Testis (tissue), 3 donors: Measurements from ENCODE around the gene CSTB. TPM values are rescaled to one million over a fixed set of nuclear protein-coding genes. Genes with fewer than 3 reads are reported as not detected.

ENCODE experiments used
- DNase-seq: peaks from one replicate; pipeline ENCODE4 v3.0.0-alpha.2; 2019
- H3K27ac ChIP-seq, 2 donors: fragments of 200-600 bp; sonication (generic); one replicate each; pipeline ENCODE4 v1.5.1; 2019
- H3K27me3 ChIP-seq: fragments of 200-600 bp; sonication (generic); one replicate; pipeline ENCODE4 v1.5.1; 2019
- H3K36me3 ChIP-seq: fragments of 200-600 bp; sonication (generic); one replicate; pipeline ENCODE4 v1.5.1; 2017; ENCODE audit warnings: low read depth; ENCODE audit errors: missing control alignments
- H3K4me1 ChIP-seq: fragments of 200-600 bp; sonication (generic); one replicate; pipeline ENCODE4 v1.5.1; 2019
- H3K4me3 ChIP-seq, 2 donors: fragments of 200-600 bp; sonication (generic); one replicate each; pipeline ENCODE4 v1.5.1; 2017 to 2019
- H3K9me3 ChIP-seq: fragments of 200-600 bp; sonication (generic); one replicate; pipeline ENCODE4 v1.5.1; 2017
- POLR2A ChIP-seq: fragments of 450-650 bp; IDR thresholded peaks from one replicate; pipeline ENCODE4 v1.6.1; 2017; ENCODE audit warnings: antibody characterized with exemption, mild to moderate bottlenecking, moderate library complexity
- WGBS, 2 donors: methylation state at CpG; one replicate each; pipeline ENCODE4 v1.1.5; 2018; 5-methylcytosine and 5-hydroxymethylcytosine counted together
- intact Hi-C: fragments of 100-400 bp; cut with DNase I; formaldehyde crosslinking; loops from one replicate; pipeline ENCODE4 v1.15.1; 2023; ENCODE audit warnings: low total_unique reads
- polyA plus RNA-seq: library from polyadenylated mRNA; stranded (reverse); fragments of 350-450 nt; fragmentation: Illumina TruSeq; extraction: RNeasy Lipid Tissue Mini Kit (QIAGEN cat#74804); gene quantifications from one replicate; pipeline ENCODE4 v1.2.3, GENCODE V29; 2014; ENCODE audit warnings: low read depth, low replicate concordance; ENCODE audit not compliant: insufficient read depth
- total RNA-seq, 2 donors: library from RNA; depleted of rRNA; stranded (reverse); fragments of >200 nt; gene quantifications; one replicate each; pipeline ENCODE4 v1.2.3, GENCODE V29; 2016
- TF ChIP-seq, protein P1 (sequence below), 3 experiments: fragments of 450-650 bp in 2 of 3; fragments of 200-600 bp in 1 of 3; sonication (generic) in 1 of 3; IDR thresholded peaks; one replicate each; pipeline ENCODE4 v1.5.1; 2016 to 2019; ENCODE audit warnings: antibody characterized with exemption in 3 of 3, mild to moderate bottlenecking in 2 of 3, moderate library complexity in 1 of 3

CSTB gene
- total and polyA plus RNA-seq, 3 donors from 2014 or later, result 23.9 to 49.5 (median 31.0) TPM

DNA sequence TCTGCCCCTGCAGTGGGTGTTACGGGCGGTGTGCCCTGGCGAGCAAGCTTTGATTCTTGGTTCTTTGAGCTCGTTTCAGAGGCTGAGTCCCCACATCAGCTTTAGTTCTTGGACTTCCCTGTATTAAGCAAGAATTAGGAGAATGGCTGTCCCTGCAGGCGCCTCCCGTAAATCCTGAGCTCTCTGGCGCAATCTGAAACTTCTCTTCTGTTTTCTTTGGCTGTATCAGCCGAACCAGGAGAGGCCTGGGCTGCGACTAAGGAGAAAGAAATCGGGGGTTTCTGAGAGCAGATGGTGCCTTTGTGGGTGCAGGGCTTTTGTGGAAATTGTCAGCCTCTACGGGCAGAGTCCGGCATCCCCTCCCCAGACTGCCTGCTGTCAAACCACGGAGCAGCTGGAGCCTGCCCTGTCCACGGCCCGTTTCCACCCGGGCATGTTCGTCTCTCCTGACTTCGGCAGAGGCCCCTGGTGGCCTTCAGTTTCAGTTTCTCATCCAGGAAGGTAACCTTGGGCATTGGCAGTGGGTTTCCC, 17.9 kb downstream of the CSTB start:
- Histone ChIP-seq H3K27me3 (no peaks in the 10 kb centered on the region), H3K4me1 (peaks cover 31% of the 10 kb centered on the region), H3K27ac (peak overlapping the region; percentile 64 to 74), H3K4me3 (no peak overlapping the region), H3K9me3 (no peaks in the 10 kb centered on the region), H3K36me3 (no peaks in the 10 kb centered on the region)
- intact Hi-C loops, result no loop called here
- TF ChIP-seq, protein P1, sequence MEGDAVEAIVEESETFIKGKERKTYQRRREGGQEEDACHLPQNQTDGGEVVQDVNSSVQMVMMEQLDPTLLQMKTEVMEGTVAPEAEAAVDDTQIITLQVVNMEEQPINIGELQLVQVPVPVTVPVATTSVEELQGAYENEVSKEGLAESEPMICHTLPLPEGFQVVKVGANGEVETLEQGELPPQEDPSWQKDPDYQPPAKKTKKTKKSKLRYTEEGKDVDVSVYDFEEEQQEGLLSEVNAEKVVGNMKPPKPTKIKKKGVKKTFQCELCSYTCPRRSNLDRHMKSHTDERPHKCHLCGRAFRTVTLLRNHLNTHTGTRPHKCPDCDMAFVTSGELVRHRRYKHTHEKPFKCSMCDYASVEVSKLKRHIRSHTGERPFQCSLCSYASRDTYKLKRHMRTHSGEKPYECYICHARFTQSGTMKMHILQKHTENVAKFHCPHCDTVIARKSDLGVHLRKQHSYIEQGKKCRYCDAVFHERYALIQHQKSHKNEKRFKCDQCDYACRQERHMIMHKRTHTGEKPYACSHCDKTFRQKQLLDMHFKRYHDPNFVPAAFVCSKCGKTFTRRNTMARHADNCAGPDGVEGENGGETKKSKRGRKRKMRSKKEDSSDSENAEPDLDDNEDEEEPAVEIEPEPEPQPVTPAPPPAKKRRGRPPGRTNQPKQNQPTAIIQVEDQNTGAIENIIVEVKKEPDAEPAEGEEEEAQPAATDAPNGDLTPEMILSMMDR (IDR thresholded peaks at IDR 0.05), result no peak
- no peak for TF ChIP-seq POLR2A
- 36 to 48% methylated on average over 18 of the region's 18 CpGs for WGBS, 2 donors
- peak; percentile 60 for DNase-seq

GRCh38 chr21:43757601-43758000, 18.5 kb downstream of the CSTB start:
- H3K4me1 ChIP-seq, result peaks cover 31% of the 10 kb centered on the region
- H3K27ac ChIP-seq, result peak overlapping the region; percentile 26 to 74
- H3K27me3 ChIP-seq, result no peaks in the 10 kb centered on the region
- H3K36me3 ChIP-seq, result no peaks in the 10 kb centered on the region
- no peak for DNase-seq
- TF ChIP-seq, protein P1 (IDR thresholded peaks at IDR 0.05), result no peak
- no peak for TF ChIP-seq POLR2A
- H3K4me3 ChIP-seq, result no peak overlapping the region
- 70 to 84% methylated on average over 2 to 16 of the region's 16 CpGs for WGBS, 2 donors
- H3K9me3 ChIP-seq, result no peaks in the 10 kb centered on the region
- intact Hi-C loops, result no loop called here

DNA sequence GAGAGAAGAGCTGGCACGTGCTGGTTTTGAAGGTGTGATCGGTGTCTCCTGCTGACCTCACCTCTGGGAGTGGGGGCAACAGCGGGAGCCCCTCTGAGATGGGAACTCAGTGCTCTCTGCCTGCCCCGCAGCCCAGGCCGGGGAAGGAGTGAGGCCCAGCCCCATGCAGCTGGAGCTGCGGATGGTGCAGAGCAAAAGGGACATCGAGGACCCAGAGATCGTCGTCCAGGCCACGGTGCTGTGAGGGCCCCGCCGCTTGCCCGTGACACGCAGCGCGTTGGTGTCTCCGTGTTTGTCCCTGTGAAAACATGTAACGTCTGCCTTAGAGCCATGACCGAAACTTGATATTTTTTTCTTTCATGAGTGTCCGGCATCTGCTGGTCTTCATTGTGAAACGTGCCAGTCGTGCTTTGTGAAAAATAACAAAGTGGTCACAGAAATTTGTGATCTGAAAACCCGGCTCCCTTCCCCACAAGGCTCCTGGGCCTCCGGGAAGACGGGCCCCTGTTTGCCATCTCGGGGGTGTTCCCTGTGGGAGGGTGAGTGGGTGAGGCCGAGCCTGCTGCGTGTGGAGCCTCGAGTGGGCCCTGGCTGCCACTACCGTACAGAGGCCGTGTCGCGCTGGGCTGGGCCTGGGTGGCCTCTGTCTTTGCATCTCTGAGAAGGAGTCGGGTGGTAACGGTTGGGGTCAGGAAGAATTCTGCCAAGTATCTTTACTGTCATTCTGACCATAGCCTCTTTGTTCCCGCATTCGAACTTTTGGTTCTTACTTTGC, 20.1 kb downstream of the CSTB start:
- no peaks in the 10 kb centered on the region for H3K9me3 ChIP-seq
- H3K4me3 ChIP-seq, result no peak overlapping the region
- H3K27me3 ChIP-seq, result no peaks in the 10 kb centered on the region
- H3K36me3 ChIP-seq, result no peaks in the 10 kb centered on the region
- no peak for DNase-seq
- TF ChIP-seq POLR2A, result no peak
- TF ChIP-seq, protein P1 (IDR thresholded peaks at IDR 0.05), result no peak
- H3K27ac ChIP-seq, result peak overlapping the region in 1 of 2 donors; percentile 23
- WGBS, 2 donors, result 75 to 86% methylated on average over 34 to 37 of the region's 37 CpGs
- intact Hi-C loops, result no loop called here
- peaks cover 31% of the 10 kb centered on the region for H3K4me1 ChIP-seq

DNA sequence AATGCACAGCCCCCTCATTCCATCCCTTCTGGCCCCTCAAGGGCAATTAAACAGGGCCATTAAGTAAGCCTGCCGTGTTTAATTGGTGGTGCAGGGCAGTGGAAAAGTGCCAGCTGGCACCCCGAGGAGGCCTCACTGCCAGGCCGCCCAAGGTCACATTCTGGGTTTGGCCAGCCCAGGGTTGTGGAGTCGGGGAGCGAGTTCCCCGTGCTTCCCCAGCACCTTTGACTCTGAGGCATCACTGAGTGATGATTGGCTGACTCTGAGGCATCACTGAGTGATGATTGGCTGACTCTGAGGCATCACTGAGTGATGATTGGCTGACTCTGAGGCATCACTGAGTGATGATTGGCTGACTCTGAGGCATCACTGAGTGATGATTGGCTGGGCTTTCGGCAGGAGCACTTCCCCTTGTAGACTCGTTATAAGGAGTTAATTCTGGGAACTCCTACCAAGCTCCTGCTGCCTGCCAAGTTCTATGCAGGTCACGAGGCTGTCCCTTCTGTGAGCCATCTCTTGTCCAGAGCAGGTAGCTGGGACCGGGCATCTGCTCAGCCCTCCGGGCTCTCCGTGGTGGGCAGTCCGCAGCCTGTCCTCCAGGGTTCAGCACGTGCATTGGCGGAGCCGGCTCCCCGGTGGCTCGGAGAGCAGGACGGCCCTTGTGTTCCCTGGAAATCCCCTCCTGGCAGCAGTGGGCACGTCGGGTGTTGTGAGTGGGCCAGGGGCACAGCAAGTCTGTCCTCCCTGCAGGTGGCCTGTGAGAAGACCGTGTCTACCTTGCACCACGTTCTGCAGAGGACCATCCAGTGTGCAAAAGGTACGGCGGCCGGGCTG, 20.9 kb downstream of the CSTB start:
- DNase-seq, result peak; percentile 75
- Histone ChIP-seq H3K9me3 (no peaks in the 10 kb centered on the region), H3K36me3 (no peaks in the 10 kb centered on the region), H3K4me3 (no peak overlapping the region), H3K4me1 (peaks cover 31% of the 10 kb centered on the region), H3K27me3 (no peaks in the 10 kb centered on the region), H3K27ac (no peak overlapping the region)
- WGBS, 2 donors, result 41 to 59% methylated on average over 6 to 26 of the region's 26 CpGs
- TF ChIP-seq POLR2A, result no peak
- TF ChIP-seq, protein P1 (IDR thresholded peaks at IDR 0.05), result no peak
- intact Hi-C loops, result no loop called here
